Hepatocyte (in vitro differentiated cells): Measurements from ENCODE around the gene XRCC2. TPM values are rescaled to one million over a fixed set of nuclear protein-coding genes. Genes with fewer than 3 reads are reported as not detected.

Experiments used
- DNase-seq: peaks from one replicate; pipeline ENCODE4 v3.0.0-alpha.2; 2016; ENCODE audit warnings: low spot score
- H2AFZ ChIP-seq: fragments of 200-600 bp; sonication (generic); 2 replicates; pipeline ENCODE4 v1.6.0; 2016; ENCODE audit warnings: antibody characterized with exemption, mild to moderate bottlenecking
- H3K27ac ChIP-seq: fragments of 200-600 bp; sonication (generic); 2 replicates; pipeline ENCODE4 v1.5.1; 2016; ENCODE audit warnings: mild to moderate bottlenecking
- H3K27me3 ChIP-seq: fragments of 200-600 bp; sonication (generic); 2 replicates; pipeline ENCODE4 v1.6.1; 2016
- H3K36me3 ChIP-seq: fragments of 200-600 bp; sonication (generic); replicated peaks from 2 replicates; pipeline ENCODE4 v1.5.1; 2016; ENCODE audit warnings: low read depth; ENCODE audit not compliant: insufficient read depth
- H3K4me1 ChIP-seq: fragments of 200-600 bp; sonication (generic); 2 replicates; pipeline ENCODE4 v1.5.1; 2016; ENCODE audit warnings: mild to moderate bottlenecking, moderate library complexity; ENCODE audit not compliant: insufficient read depth
- H3K4me2 ChIP-seq: fragments of 200-600 bp; sonication (generic); 2 replicates; pipeline ENCODE4 v1.6.0; 2016
- H3K4me3 ChIP-seq: fragments of 200-600 bp; sonication (generic); 2 replicates; pipeline ENCODE4 v1.5.1; 2016; ENCODE audit warnings: mild to moderate bottlenecking
- H3K79me2 ChIP-seq: fragments of 200-600 bp; sonication (generic); 2 replicates; pipeline ENCODE4 v1.6.0; 2017; ENCODE audit warnings: mild to moderate bottlenecking
- H3K9me2 ChIP-seq: fragments of 200-600 bp; sonication (generic); replicated peaks from 2 replicates; pipeline ENCODE4 v1.6.0; 2017; ENCODE audit warnings: mild to moderate bottlenecking; ENCODE audit not compliant: insufficient read depth
- H3K9me3 ChIP-seq: fragments of 200-600 bp; sonication (generic); 2 replicates; pipeline ENCODE4 v1.5.1; 2016; ENCODE audit warnings: low read depth, mild to moderate bottlenecking
- H4K20me1 ChIP-seq: fragments of 200-600 bp; sonication (generic); 2 replicates; pipeline ENCODE4 v1.6.0; 2016; ENCODE audit warnings: mild to moderate bottlenecking; ENCODE audit not compliant: insufficient read depth, poor library complexity, severe bottlenecking
- EZH2 ChIP-seq: fragments of 200-600 bp; sonication (generic); IDR thresholded peaks from 2 replicates; pipeline ENCODE4 v1.6.1; 2016; ENCODE audit warnings: antibody characterized with exemption, mild to moderate bottlenecking, borderline replicate concordance
- EZH2phosphoT487 ChIP-seq: fragments of 200-600 bp; sonication (generic); IDR thresholded peaks from one replicate; pipeline ENCODE4 v1.6.1; 2018; ENCODE audit warnings: antibody characterized with exemption, mild to moderate bottlenecking, low read depth, moderate library complexity; ENCODE audit not compliant: unreplicated experiment, severe bottlenecking
- WGBS: methylation state at CpG from one replicate; pipeline ENCODE4 v1.1.6; 2016; ENCODE audit warnings: low lambda C conversion rate; ENCODE audit errors: missing lambda C conversion rate; 5-methylcytosine and 5-hydroxymethylcytosine counted together
- polyA plus RNA-seq: library from polyadenylated mRNA; unstranded; fragments of >200 nt; fragmentation: Nextera tagmentation; extraction: Ambion mirVana; gene quantifications from 2 replicates; pipeline ENCODE4 v1.2.1, GENCODE V29; 2016
- total RNA-seq: library from RNA; depleted of rRNA; stranded (reverse); fragments of >200 nt; gene quantifications from 2 replicates; pipeline ENCODE4 v1.2.3, GENCODE V29; 2014
- TF ChIP-seq, protein P1 (sequence below): fragments of 200-600 bp; sonication (generic); IDR thresholded peaks from 2 replicates; pipeline ENCODE4 v1.5.1; 2016; ENCODE audit warnings: antibody characterized with exemption, mild to moderate bottlenecking; ENCODE audit not compliant: poor library complexity

Gene XRCC2
- total and polyA plus RNA-seq, 2 experiments from 2014 or later = 1.1 to 2.3 TPM

DNA sequence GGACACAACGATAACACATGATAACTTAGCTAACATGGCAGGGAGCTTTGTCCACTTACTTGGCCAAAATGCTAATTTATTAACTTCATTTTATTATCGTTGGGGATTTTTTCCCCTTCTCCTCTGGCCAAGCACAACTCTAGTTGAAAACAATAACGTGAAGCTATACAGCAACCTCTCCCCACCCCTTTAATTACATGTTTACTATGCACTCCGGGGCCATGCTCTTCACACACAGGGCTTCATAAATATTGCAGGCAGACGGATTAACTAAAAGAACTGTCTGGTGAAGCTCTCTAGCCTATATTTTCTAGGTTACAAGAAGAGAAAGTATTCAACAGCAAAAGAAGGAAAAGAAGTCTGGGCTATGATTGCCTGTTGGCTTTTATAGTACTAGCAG is 51.7 kb downstream of the XRCC2 start:
- no peaks in the 10 kb centered on the region for H3K36me3 ChIP-seq
- no peak for DNase-seq
- H4K20me1 ChIP-seq = no peaks in the 10 kb centered on the region
- H2AFZ ChIP-seq = no peak overlapping the region
- no peak overlapping the region for H3K27ac ChIP-seq
- no peak overlapping the region for H3K4me2 ChIP-seq
- no peak overlapping the region for H3K4me3 ChIP-seq
- 63% methylated on average over 5 of the region's 5 CpGs for WGBS
- H3K79me2 ChIP-seq = no peaks in the 10 kb centered on the region
- no peaks in the 10 kb centered on the region for H3K4me1 ChIP-seq
- H3K27me3 ChIP-seq = no peaks in the 10 kb centered on the region
- TF ChIP-seq, protein P1, sequence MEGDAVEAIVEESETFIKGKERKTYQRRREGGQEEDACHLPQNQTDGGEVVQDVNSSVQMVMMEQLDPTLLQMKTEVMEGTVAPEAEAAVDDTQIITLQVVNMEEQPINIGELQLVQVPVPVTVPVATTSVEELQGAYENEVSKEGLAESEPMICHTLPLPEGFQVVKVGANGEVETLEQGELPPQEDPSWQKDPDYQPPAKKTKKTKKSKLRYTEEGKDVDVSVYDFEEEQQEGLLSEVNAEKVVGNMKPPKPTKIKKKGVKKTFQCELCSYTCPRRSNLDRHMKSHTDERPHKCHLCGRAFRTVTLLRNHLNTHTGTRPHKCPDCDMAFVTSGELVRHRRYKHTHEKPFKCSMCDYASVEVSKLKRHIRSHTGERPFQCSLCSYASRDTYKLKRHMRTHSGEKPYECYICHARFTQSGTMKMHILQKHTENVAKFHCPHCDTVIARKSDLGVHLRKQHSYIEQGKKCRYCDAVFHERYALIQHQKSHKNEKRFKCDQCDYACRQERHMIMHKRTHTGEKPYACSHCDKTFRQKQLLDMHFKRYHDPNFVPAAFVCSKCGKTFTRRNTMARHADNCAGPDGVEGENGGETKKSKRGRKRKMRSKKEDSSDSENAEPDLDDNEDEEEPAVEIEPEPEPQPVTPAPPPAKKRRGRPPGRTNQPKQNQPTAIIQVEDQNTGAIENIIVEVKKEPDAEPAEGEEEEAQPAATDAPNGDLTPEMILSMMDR = no peak
- TF ChIP-seq EZH2 = no peak
- TF ChIP-seq EZH2phosphoT487 = no peak
- H3K9me2 ChIP-seq = no peaks in the 10 kb centered on the region
- no peaks in the 10 kb centered on the region for H3K9me3 ChIP-seq

DNA sequence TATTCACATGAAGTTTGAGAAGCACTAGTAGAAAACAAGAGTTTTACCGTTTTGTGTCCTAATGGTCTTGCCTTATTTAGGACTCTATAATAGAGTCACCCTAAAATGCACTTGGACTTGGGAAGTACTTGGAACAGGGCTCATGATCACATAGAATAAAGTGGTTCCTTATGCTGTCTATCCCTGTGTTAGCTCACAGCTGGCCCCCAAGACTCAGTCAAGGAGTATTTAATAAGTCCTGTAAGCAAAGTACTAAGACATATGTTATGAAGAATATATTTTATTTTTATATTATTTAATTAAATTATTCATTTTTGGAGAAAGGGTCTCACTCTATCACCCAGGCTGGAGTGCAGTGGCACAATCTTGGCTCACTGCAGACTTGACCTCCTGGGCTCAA is 54.5 kb downstream of the XRCC2 start:
- TF ChIP-seq EZH2phosphoT487 (no peak), EZH2 (no peak)
- TF ChIP-seq, protein P1 = no peak
- no peaks in the 10 kb centered on the region for H3K79me2 ChIP-seq
- H2AFZ ChIP-seq = no peak overlapping the region
- no peak for DNase-seq
- no peaks in the 10 kb centered on the region for H3K4me1 ChIP-seq
- no peaks in the 10 kb centered on the region for H4K20me1 ChIP-seq
- no peak overlapping the region for H3K4me3 ChIP-seq
- no peaks in the 10 kb centered on the region for H3K9me2 ChIP-seq
- H3K36me3 ChIP-seq = no peaks in the 10 kb centered on the region
- H3K4me2 ChIP-seq = no peak overlapping the region
- 92% methylated on average over 1 of the region's 1 CpG for WGBS
- no peaks in the 10 kb centered on the region for H3K9me3 ChIP-seq
- H3K27me3 ChIP-seq = no peaks in the 10 kb centered on the region
- H3K27ac ChIP-seq = no peak overlapping the region

DNA sequence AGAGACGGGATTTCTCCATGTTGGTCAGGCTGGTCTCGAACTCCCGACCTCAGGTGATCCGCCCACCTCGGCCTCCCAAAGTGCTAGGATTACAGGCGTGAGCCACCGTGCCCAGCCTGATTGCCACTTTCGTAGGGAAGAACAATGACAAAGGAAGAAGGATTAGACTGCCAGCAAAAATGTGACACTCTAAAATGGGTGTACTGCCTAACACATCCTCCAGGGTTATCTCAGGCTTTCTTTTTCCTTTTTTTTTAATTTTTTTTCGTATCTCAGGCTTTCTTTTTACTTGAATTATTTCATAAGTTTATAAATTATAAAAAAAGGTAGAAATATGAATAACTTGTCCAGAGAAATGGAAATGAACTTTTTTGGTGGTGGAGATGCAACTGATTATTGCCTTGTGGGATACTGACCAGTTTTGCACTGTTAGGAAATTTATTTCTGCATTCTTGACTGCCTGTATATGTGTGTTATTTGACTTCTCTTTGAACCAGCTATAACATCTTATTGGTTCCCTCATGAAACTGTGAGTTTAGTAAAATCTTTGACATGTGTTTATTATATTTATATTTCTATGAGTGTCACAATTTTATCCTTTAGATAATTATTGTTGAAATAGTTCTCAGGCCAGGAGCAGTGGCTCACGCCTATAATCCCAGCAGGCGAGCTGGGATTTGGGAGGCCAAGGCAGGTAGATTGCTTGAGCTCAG is 56.8 kb downstream of the XRCC2 start:
- Histone ChIP-seq H3K4me1 (no peaks in the 10 kb centered on the region), H3K79me2 (no peaks in the 10 kb centered on the region), H3K4me3 (no peak overlapping the region), H2AFZ (no peak overlapping the region), H3K9me3 (no peaks in the 10 kb centered on the region), H3K36me3 (no peaks in the 10 kb centered on the region), H3K27ac (no peak overlapping the region), H4K20me1 (no peaks in the 10 kb centered on the region), H3K27me3 (no peaks in the 10 kb centered on the region), H3K4me2 (no peak overlapping the region), H3K9me2 (no peaks in the 10 kb centered on the region)
- TF ChIP-seq EZH2phosphoT487 (no peak), EZH2 (no peak)
- TF ChIP-seq, protein P1 = no peak
- DNase-seq = no peak
- WGBS = 96% methylated on average over 11 of the region's 11 CpGs
